ENCODE results near the gene FAM222A. TPM values are rescaled to one million over a fixed set of nuclear protein-coding genes. Genes with fewer than 3 reads are reported as not detected.

The FAM222A gene
- total RNA-seq, 1 experiment from 2014 or later = 18.0 TPM

DNA sequence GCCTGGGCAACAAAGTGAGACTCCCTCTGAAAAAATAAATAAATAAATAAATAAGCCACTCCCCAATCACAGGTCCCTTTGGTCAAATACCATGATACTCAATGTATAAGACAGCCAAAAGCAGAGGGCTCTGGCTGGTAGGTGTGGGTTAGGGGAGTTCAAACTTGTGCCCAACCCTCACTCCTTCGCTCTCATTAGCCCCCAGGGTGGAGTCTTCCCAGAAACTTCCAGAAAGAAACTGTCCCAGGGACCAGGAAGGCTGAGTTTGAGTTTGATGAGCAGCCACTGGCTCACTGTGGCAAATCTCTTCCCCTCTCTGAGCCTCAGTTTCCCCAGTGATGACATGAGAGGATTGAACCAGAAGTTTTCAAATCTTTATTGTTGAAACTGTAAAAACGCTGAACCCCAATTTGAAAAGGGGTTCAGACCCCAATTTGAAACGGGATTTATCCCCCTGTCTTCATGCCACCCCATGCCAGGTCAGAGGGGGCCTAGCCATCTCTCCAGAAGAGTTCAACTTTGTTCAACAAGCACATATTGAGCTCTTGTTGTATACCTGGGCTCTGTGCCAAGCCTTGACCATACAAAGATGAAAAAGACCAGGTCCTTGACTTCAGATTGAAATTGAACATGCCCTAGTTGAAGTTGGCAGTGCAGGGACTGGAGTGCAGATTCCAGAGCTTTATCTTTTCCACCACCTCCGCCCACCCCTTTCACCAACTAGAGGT lies 9.1 kb upstream of the FAM222A start:
- H3K4me3 Mint-ChIP-seq (ENCODE audit: unreplicated experiment) = no peak overlapping the region

DNA sequence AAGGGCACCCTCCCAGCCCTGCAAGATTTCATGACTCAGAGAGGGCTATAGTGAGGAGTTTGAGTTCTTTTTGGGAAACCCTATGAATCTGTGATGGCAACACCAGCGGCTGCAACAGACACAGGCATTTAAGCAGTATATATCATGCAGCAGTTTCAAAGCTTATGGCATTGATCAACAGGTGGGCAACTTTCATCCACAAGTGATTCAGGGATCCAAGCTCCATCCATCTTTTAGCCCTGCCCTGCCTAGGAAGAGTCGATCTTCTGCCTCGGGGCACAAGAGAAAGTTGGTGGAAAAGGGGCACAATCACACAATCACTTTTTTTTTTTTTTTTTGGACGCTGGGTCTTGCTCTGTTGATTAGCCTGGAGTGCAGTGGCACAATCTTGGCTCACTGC lies 8.3 kb upstream of the FAM222A start:
- CTCF ChIA-PET = no interaction called here
- TF ChIP-seq, protein P1, sequence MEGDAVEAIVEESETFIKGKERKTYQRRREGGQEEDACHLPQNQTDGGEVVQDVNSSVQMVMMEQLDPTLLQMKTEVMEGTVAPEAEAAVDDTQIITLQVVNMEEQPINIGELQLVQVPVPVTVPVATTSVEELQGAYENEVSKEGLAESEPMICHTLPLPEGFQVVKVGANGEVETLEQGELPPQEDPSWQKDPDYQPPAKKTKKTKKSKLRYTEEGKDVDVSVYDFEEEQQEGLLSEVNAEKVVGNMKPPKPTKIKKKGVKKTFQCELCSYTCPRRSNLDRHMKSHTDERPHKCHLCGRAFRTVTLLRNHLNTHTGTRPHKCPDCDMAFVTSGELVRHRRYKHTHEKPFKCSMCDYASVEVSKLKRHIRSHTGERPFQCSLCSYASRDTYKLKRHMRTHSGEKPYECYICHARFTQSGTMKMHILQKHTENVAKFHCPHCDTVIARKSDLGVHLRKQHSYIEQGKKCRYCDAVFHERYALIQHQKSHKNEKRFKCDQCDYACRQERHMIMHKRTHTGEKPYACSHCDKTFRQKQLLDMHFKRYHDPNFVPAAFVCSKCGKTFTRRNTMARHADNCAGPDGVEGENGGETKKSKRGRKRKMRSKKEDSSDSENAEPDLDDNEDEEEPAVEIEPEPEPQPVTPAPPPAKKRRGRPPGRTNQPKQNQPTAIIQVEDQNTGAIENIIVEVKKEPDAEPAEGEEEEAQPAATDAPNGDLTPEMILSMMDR (IDR thresholded peaks at IDR 0.05; ENCODE audit: insufficient read depth in 1 of 2, low read depth in 1 of 2, low read length in 1 of 2, severe bottlenecking in 1 of 2, unreplicated experiment in 1 of 2) = no peak
- H3K4me1 ChIP-seq = peaks cover 15% of the 10 kb centered on the region
- no peaks in the 10 kb centered on the region for H3K27me3 Mint-ChIP-seq (ENCODE audit: insufficient read depth, unreplicated experiment)
- no peaks in the 10 kb centered on the region for H3K9me3 ChIP-seq
- no peak overlapping the region for H3K4me3 ChIP-seq (ENCODE audit: low read depth, low read length)
- POLR2A ChIA-PET = no interaction called here
- no TSS peak for BruUV-seq (replicated peaks)
- intact Hi-C loops (cut with micrococcal nuclease; ENCODE audit: unreplicated experiment) = no loop called here
- H3K4me3 Mint-ChIP-seq (ENCODE audit: unreplicated experiment) = no peak overlapping the region
- H3K36me3 ChIP-seq (ENCODE audit: control insufficient read depth, insufficient read depth, low read length) = no peaks in the 10 kb centered on the region
- peaks cover 13% of the 10 kb centered on the region for H3K4me1 Mint-ChIP-seq (ENCODE audit: low read depth, unreplicated experiment)
- no peaks in the 10 kb centered on the region for H3K9me3 Mint-ChIP-seq (ENCODE audit: unreplicated experiment)
- no peaks in the 10 kb centered on the region for H3K36me3 Mint-ChIP-seq (ENCODE audit: insufficient read depth, unreplicated experiment)
- no peak overlapping the region for H3K27ac Mint-ChIP-seq (ENCODE audit: unreplicated experiment)
- DNase-seq = no peak
- no peaks in the 10 kb centered on the region for H3K27me3 ChIP-seq (replicated peaks; ENCODE audit: control insufficient read depth, insufficient read depth, low read length)

More for the DNA sequence above, 9.1 kb upstream of the FAM222A start:
- no peak for DNase-seq
- Mint-ChIP-seq H3K9me3 (ENCODE audit: unreplicated experiment) (no peaks in the 10 kb centered on the region), H3K27ac (ENCODE audit: unreplicated experiment) (no peak overlapping the region), H3K27me3 (ENCODE audit: insufficient read depth, unreplicated experiment) (no peaks in the 10 kb centered on the region), H3K36me3 (ENCODE audit: insufficient read depth, unreplicated experiment) (no peaks in the 10 kb centered on the region), H3K4me1 (ENCODE audit: low read depth, unreplicated experiment) (peaks cover 6% of the 10 kb centered on the region)
- H3K27me3 ChIP-seq (replicated peaks; ENCODE audit: control insufficient read depth, insufficient read depth, low read length) = no peaks in the 10 kb centered on the region
- ChIA-PET CTCF (no interaction called here), POLR2A (no interaction called here)
- H3K4me3 ChIP-seq (ENCODE audit: low read depth, low read length) = no peak overlapping the region
- TF ChIP-seq, protein P1 (IDR thresholded peaks at IDR 0.05; ENCODE audit: insufficient read depth in 1 of 2, low read depth in 1 of 2, low read length in 1 of 2, severe bottlenecking in 1 of 2, unreplicated experiment in 1 of 2) = no peak
- BruUV-seq (replicated peaks) = no TSS peak
- no peaks in the 10 kb centered on the region for H3K36me3 ChIP-seq (ENCODE audit: control insufficient read depth, insufficient read depth, low read length)
- peaks cover 11% of the 10 kb centered on the region for H3K4me1 ChIP-seq
- intact Hi-C loops (cut with micrococcal nuclease; ENCODE audit: unreplicated experiment) = no loop called here
- H3K9me3 ChIP-seq = no peaks in the 10 kb centered on the region

DNA sequence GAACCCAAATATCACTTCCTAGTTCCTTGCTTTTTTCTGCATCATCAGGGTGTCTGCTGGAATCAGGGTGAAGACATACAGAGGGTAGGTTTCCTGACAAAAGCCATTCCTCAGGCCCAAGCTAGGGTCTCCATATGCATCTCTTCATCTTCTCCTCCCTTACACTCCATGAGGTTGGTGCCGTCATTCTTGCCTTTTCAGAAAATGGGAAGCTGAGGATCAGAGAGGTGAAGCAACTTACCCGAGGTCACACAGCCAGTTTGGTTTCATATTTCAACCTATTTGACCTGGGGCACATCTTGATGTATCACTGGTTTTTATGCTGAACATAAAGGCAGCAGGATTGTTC lies 7.3 kb upstream of the FAM222A start:
- CTCF ChIA-PET = no interaction called here
- BruUV-seq (replicated peaks) = no TSS peak
- no peak overlapping the region for H3K4me3 Mint-ChIP-seq (ENCODE audit: unreplicated experiment)

More for the DNA sequence above, 7.3 kb upstream of the FAM222A start:
- Histone ChIP-seq H3K4me1 (peaks cover 26% of the 10 kb centered on the region), H3K36me3 (ENCODE audit: control insufficient read depth, insufficient read depth, low read length) (no peaks in the 10 kb centered on the region), H3K27me3 (replicated peaks; ENCODE audit: control insufficient read depth, insufficient read depth, low read length) (no peaks in the 10 kb centered on the region), H3K4me3 (ENCODE audit: low read depth, low read length) (no peak overlapping the region), H3K9me3 (no peaks in the 10 kb centered on the region)
- DNase-seq = no peak
- Mint-ChIP-seq H3K9me3 (ENCODE audit: unreplicated experiment) (no peaks in the 10 kb centered on the region), H3K4me1 (ENCODE audit: low read depth, unreplicated experiment) (peaks cover 24% of the 10 kb centered on the region), H3K27me3 (ENCODE audit: insufficient read depth, unreplicated experiment) (no peaks in the 10 kb centered on the region), H3K36me3 (ENCODE audit: insufficient read depth, unreplicated experiment) (peaks cover 5% of the 10 kb centered on the region), H3K27ac (ENCODE audit: unreplicated experiment) (no peak overlapping the region)
- TF ChIP-seq, protein P1 (IDR thresholded peaks at IDR 0.05; ENCODE audit: insufficient read depth in 1 of 2, low read depth in 1 of 2, low read length in 1 of 2, severe bottlenecking in 1 of 2, unreplicated experiment in 1 of 2) = no peak
- POLR2A ChIA-PET = no interaction called here
- intact Hi-C loops (cut with micrococcal nuclease; ENCODE audit: unreplicated experiment) = no loop called here

All from Caco-2 (cell line).